Transverse colon (tissue), 4 donors: ENCODE results near the gene KCNJ1. TPM values are rescaled to one million over a fixed set of nuclear protein-coding genes. Genes with fewer than 3 reads are reported as not detected.

Experiments
- DNase-seq: peaks from one replicate; pipeline ENCODE4 v3.0.0-alpha.2; 2019
- H3K27ac ChIP-seq, 4 donors: fragments of 200-600 bp; sonication (generic); 2 replicates each; pipeline ENCODE4 v1.5.1; 2016 to 2018; ENCODE audit warnings: inconsistent platforms in 4 of 4
- H3K27me3 ChIP-seq: fragments of 200-600 bp; sonication (generic); 2 replicates; pipeline ENCODE4 v1.5.1; 2017; ENCODE audit warnings: inconsistent platforms
- H3K36me3 ChIP-seq, 4 donors: fragments of 200-600 bp; sonication (generic); 2 replicates each; pipeline ENCODE4 v1.5.1; 2017 to 2019; ENCODE audit warnings: inconsistent platforms in 4 of 4
- H3K4me1 ChIP-seq, 4 donors: fragments of 200-600 bp; sonication (generic); 2 replicates each; pipeline ENCODE4 v1.5.1; 2017 to 2020; ENCODE audit warnings: inconsistent platforms in 4 of 4
- H3K4me3 ChIP-seq, 4 donors: fragments of 200-600 bp; sonication (generic); 1 replicate in 1 of 4; 2 replicates in 3 of 4; pipeline versions ENCODE4 v1.5.1 to v1.6.1; 2017 to 2019; ENCODE audit warnings: inconsistent platforms in 4 of 4
- H3K9me3 ChIP-seq, 2 donors: fragments of 200-600 bp; sonication (generic); 2 replicates each; pipeline ENCODE4 v1.5.1; 2017 to 2019; ENCODE audit warnings: inconsistent platforms in 2 of 2
- CTCF ChIP-seq, 5 experiments: fragments of 200-600 bp in 3 of 5; fragments of 450-650 bp in 2 of 5; sonication (generic) in 3 of 5; IDR thresholded peaks; 1 replicate in 2 of 5; 2 replicates in 3 of 5; pipeline ENCODE4 v1.5.1; 2016 to 2017; ENCODE audit warnings: antibody characterized with exemption in 5 of 5, inconsistent platforms in 3 of 5, mild to moderate bottlenecking in 2 of 5, moderate library complexity in 1 of 5
- EP300 ChIP-seq: sonication (generic); formaldehyde crosslinking; IDR thresholded peaks from one replicate; pipeline ENCODE4 v1.6.1; 2017; ENCODE audit warnings: antibody characterized with exemption, low read depth
- POLR2A ChIP-seq: fragments of 450-650 bp; IDR thresholded peaks from one replicate; pipeline ENCODE4 v1.6.1; 2016; ENCODE audit warnings: antibody characterized with exemption, mild to moderate bottlenecking, moderate library complexity
- POLR2AphosphoS5 ChIP-seq, 3 donors: sonication (generic); formaldehyde crosslinking; IDR thresholded peaks; one replicate each; pipeline ENCODE4 v1.6.1; 2016; ENCODE audit warnings: antibody characterized with exemption in 3 of 3
- WGBS, 2 donors: methylation state at CpG; one replicate each; pipeline ENCODE4 v1.1.5; 2018; ENCODE audit warnings: low coverage in 1 of 2; 5-methylcytosine and 5-hydroxymethylcytosine counted together
- in situ Hi-C, 4 donors: fragments of 200-750 bp; cut with MboI; loops; one replicate each; pipeline versions ENCODE4 v1.15.0 to v1.15.1; 2017; ENCODE audit warnings: low sequenced_read_pairs in 3 of 4, low pct_ligation_motif_present in 1 of 4, low pct_unique_long_range_greater_than_20kb in 1 of 4
- intact Hi-C: fragments of 100-400 bp; cut with DNase I; formaldehyde crosslinking; loops from one replicate; pipeline ENCODE4 v1.15.1; 2023; ENCODE audit warnings: low total_unique reads
- total RNA-seq, 4 donors: library from RNA; depleted of rRNA; stranded (reverse); fragments of >200 nt; gene quantifications; one replicate each; pipeline ENCODE4 v1.1.0, GENCODE V29; 2016

KCNJ1 gene
- total RNA-seq, 4 donors from 2014 or later = not detected

GRCh38 chr11:128825050-128825784 is 41.9 kb downstream of the KCNJ1 start:
- Histone ChIP-seq H3K4me1 (peaks cover 0 to 4% (median 2%) of the 10 kb centered on the region in 4 donors), H3K4me3 (no peak overlapping the region), H3K27me3 (no peaks in the 10 kb centered on the region), H3K9me3 (no peaks in the 10 kb centered on the region), H3K27ac (no peak overlapping the region), H3K36me3 (no peaks in the 10 kb centered on the region)
- 88 to 90% methylated on average over 7 to 20 of the region's 20 CpGs for WGBS, 2 donors
- intact Hi-C loops = loop anchor here (10.0 kb wide), 1 partner anchor 190 kb away; no protein-coding TSS in a partner anchor
- in situ Hi-C loops = loop anchor here in 3 of 4 donors (25.0 kb wide), 3 partner anchors 188 to 788 kb away; no protein-coding TSS in a partner anchor
- no peak for DNase-seq
- TF ChIP-seq POLR2AphosphoS5 (IDR thresholded peaks at IDR 0.05) = no peak
- no peak for TF ChIP-seq CTCF (IDR thresholded peaks at IDR 0.05)
- no peak for TF ChIP-seq POLR2A

GRCh38 chr11:128824191-128825049 is 42.7 kb downstream of the KCNJ1 start:
- Histone ChIP-seq H3K27ac (no peak overlapping the region), H3K4me1 (peaks cover 0 to 4% (median 2%) of the 10 kb centered on the region in 4 donors), H3K4me3 (no peak overlapping the region), H3K36me3 (no peaks in the 10 kb centered on the region), H3K9me3 (no peaks in the 10 kb centered on the region), H3K27me3 (no peaks in the 10 kb centered on the region)
- in situ Hi-C loops = loop anchor here in 3 of 4 donors (25.0 kb wide), 3 partner anchors 187 to 787 kb away; no protein-coding TSS in a partner anchor
- intact Hi-C loops = loop anchor here (10.0 kb wide), 1 partner anchor 190 kb away; no protein-coding TSS in a partner anchor
- TF ChIP-seq POLR2AphosphoS5 (IDR thresholded peaks at IDR 0.05) (no peak), EP300 (no peak), CTCF (IDR thresholded peaks at IDR 0.05) (no peak), POLR2A (no peak)
- no peak for DNase-seq
- 9 to 43% methylated on average over 29 to 44 of the region's 68 CpGs for WGBS, 2 donors

- Histone ChIP-seq H3K36me3 (no peaks in the 10 kb centered on the region), H3K9me3 (no peaks in the 10 kb centered on the region), H3K27me3 (no peaks in the 10 kb centered on the region), H3K4me1 (peaks cover 0 to 4% (median 2%) of the 10 kb centered on the region in 4 donors), H3K4me3 (no peak overlapping the region), H3K27ac (no peak overlapping the region)
- intact Hi-C loops = loop anchor here (10.0 kb wide), 1 partner anchor 189 kb away; no protein-coding TSS in a partner anchor
- in situ Hi-C loops = no loop called here
- no peak for DNase-seq
- WGBS, 2 donors = 79 to 90% methylated on average over 2 to 11 of the region's 11 CpGs
- no peak for TF ChIP-seq EP300
- TF ChIP-seq POLR2A = no peak
- TF ChIP-seq POLR2AphosphoS5 (IDR thresholded peaks at IDR 0.05) = no peak
- no peak for TF ChIP-seq CTCF (IDR thresholded peaks at IDR 0.05)
Measured at GRCh38 chr11:128823753-128824152, 43.3 kb downstream of the KCNJ1 start.

GRCh38 chr11:128822130-128822529 is 45.0 kb downstream of the KCNJ1 start:
- in situ Hi-C loops = no loop called here
- H3K4me1 ChIP-seq = peaks cover 0 to 4% (median 2%) of the 10 kb centered on the region in 4 donors
- TF ChIP-seq POLR2A (no peak), CTCF (IDR thresholded peaks at IDR 0.05) (no peak), POLR2AphosphoS5 (IDR thresholded peaks at IDR 0.05) (no peak), EP300 (no peak)

More at GRCh38 chr11:128822130-128822529, 45.0 kb downstream of the KCNJ1 start:
- Histone ChIP-seq H3K4me3 (no peak overlapping the region), H3K9me3 (no peaks in the 10 kb centered on the region), H3K27me3 (no peaks in the 10 kb centered on the region), H3K36me3 (no peaks in the 10 kb centered on the region), H3K27ac (no peak overlapping the region)
- 95 to 99% methylated on average over 2 of the region's 2 CpGs for WGBS, 2 donors
- no peak for DNase-seq
- intact Hi-C loops = loop anchor here (10.0 kb wide), 1 partner anchor 187 kb away; no protein-coding TSS in a partner anchor
